Measurements from ENCODE around the gene FARS2.

Gene FARS2

DNA sequence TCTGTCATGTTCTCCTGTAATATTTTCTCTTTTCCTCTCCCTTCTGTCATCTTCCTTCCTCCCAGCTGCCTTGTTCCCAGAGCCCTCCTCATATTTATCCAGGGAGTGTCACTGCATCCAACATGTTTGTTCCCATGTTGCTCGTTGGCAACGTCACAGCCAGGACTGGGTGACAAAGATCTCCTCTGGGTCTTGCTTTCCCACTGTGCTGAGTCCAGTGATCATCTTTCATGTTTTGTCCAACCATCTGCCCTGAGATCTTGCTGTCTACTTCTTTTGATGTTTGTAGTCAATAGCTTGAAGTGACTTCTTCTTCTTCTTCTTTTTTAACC, 26.6 kb downstream of the FARS2 start:
- no peak for DNase-seq

DNA sequence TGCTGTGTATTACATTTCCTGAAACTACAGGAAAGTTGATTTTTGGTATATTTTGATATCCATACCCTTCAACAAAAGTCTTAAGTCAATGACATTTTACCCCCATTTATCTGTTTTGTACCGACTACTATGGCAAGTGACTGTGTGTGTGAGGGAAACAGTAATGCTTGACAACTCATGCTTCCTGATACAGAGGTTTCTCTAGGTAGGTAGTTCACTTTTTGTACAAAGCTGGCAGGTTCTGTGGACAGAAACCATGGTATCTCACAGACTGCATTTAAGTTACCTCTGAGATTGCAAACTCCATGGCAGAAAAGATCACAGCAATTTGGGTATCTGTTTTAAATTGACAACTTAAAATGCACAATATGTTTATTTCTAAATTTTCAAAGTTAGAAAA, 28.8 kb downstream of the FARS2 start:
- no peak for DNase-seq

DNA sequence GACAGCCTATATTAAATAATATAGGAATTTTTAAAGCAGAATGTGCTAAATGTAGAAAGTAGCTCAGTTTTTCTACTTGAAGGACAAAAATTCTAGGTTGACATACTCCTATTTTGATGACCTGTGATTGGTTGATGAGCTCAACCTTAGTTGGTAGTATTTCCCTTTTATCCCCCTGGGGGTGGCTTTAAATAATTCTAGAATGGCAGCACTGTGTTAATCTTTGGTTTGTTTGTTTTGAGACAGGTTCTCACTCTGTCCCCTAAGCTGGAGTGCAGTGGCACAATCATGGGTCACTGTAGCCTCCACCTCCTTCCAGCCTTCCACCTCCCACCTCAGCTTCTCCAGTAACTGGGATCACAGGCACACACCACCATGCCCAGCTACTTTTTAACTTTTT, 29.2 kb downstream of the FARS2 start:
- DNase-seq: no peak

DNA sequence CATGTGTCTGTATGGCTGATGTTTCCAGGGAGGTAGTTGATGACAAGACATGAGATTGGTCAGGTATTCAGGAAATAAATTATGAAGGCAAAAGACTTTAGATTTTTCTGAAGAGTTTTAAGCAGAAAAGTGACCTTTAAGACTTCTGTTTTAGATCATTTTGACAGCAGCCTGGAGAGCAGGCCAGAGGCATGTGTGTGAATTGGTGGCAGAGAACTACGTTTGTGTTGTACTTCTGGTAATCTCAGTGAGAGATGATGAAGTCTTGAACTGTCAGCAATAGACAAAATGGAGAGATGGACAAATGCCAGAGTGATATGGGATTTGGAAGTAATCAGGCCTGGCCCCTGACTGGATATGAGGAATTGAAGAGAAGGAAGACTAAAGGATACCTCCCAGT, 30.8 kb downstream of the FARS2 start:
- DNase-seq: no peak

DNA sequence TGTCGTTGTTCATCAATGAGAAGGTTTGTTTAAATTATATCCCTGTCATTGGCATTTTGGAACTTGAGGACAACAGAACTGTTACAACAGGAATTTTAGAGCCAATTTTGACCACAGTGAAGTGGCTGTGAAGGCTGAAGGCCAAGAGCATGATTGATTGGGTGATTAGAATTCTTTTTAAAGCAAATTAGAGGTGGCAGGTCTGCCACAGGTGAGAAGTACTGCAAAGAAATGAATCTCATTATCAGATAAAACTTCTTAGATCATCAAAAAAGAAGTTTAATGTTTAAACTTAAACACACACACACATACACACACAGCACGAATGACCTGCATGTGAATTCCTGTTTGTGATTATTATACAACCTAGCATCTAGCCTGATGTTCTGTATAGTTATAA, 32.4 kb downstream of the FARS2 start:
- no peak for DNase-seq

DNA sequence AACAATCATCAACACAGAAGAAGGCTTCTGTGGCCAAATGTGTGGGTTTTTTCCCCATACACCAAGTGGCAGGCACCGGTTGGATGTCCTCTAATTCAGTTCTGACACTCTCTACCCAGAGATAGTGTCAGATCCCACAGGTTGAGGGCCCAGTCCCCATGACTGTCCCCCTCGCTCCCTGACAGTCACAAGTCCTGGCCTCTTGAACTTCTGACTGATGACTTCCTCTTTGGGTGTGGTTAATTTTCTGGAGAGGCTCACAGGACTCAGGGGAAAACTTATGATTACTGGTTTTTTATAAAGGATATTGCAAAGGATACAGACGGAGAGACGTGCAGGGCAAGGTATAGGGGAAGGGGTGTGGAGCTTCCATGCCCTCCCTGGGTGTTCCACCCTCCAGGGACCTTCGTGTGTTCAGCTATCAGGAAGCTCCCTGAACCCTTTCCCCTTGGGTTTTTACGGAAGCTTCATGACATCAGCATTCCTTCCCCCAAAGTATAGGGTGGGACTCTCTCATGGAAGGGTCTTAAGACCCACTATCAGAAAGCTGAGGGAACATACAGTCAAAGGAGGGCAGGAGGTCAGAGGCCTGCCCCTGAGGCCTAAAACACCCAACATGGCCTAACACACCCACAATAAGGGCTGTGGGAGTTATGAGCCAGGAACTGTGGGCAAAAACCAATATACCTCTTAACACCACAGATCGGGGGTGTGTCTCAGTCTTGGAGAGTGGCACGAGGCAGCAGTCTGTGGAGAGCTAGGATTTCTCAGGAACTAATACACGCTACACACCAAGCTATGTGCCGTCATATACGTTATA, 33.3 kb downstream of the FARS2 start:
- no peak for DNase-seq

DNA sequence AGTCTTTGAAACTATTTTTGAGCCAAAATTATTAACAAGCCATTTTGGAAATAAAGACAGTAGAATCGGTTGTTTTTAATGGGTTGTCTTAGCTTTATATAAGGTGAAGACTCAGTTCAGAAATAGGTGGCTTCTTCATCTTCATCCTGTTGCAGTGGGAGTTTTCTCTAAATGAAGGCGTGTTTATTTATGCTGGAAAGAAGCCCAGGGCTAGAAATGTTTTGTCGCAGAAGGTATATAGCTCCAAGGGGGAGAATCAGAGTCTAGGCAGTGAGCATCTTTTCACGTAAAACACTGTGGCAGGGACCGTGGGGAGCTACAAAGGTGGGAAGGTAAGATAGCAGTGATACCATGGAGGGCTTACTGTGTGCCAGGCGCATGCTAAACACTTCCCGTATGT, 34.3 kb downstream of the FARS2 start:
- DNase-seq: no peak

DNA sequence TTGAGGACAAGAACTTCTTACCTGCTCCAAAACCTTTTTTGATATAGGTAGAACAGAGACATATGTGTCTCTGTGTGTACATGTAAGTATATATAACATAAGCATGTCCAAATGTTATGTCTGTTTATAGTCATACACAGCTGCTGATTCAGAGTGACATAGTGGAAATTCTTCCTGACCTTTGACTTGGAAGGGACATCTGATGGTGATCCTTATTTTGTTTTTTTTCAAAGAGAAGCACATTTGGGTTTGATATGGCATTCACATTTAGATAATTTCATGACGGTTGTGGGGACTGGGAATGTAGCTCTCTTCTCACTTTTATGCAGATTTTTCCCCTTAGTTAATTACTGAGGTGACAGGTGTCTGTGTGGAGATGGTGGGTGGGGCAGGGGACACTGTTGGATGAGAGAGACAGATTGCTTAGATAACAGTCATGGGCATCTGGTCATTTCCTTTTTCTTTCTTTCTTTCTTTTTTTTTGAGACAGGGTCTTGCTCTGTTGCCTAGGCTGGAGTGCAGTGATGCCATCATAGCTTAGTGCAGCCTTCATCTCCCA, 39.0 kb downstream of the FARS2 start:
- DNase-seq: no peak

DNA sequence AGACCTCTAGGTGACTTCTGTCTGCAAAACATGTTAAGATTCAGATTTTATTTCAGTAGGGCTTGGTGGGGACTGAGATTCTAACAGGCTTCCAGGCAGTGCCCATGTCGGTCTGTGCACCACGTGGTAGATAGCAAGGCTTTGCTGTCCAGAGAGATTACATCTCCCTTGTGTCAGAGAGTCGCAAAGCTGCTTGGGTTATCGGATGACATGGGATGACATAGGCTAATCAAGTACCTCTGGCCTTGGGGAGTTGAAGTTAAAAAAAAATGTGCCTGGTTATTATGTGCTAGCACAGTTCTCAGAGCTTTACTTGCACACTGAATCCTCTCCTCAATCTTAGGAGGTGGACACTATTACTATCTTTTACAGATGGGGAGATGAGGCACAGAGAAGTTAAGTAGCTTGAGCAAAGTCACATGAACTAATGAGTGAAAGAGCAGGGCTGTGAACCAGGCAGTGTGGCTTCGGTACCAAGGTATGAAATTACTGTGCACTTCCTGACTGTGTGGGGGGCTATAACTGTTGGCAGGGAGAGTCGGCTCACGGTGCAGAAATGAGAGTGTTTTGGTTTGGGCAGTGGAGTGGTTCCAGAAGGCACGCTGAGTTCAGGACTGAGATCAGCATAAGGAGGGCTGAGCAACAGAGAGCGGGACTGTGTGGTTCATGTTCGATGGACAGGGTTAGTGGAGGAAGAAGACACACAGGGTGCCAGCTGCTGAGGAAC, 41.1 kb downstream of the FARS2 start:
- no peak for DNase-seq

DNA sequence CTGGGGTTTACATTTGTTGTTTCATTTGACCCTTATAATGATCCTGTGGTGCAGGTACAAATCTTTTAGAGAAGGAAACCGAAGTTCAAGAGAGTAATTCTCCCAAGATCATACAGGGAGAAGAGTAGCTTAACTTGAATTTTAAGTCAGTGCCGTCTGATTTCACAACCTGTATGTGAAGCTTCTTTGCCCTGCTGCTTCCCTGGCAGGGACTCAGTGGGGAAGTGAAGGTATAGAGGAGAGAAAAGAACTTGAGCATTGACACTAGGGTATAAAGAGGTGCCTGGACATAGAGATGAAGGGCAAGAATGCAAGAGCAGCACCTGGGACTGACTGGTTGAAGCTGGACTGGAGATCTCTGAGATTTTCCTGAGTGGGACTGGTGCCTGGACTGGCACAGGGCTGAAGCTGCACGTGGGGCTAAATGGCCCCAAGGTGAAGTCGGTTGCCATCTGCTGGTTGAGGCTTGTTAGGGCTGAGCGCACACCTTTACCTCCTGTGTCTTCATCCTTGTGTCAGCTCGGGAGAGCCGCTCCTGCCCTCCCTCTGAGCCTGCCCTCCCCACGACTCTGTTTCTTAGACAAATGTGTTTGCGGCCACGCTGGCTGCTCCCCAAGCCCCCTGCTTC, 41.8 kb downstream of the FARS2 start:
- DNase-seq: no peak

DNA sequence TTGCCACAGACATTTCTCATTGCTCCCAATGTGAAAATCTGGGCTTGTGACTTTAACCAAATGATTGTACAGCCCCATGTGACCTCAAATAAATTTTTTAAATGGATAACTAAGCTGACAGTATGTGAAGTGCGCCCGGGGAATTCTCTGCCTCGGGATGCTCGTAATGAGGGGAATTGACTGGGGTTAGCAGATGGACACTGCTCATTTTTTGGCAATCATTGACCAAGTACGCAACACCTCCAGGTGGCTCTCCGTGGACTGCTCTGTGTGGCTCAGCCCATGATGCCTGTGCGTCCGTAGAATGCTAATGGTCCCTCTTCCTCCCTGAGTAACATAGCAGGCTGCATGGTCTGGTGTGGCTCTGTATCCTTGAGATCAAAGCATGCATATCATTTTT, 42.4 kb downstream of the FARS2 start:
- no peak for DNase-seq

DNA sequence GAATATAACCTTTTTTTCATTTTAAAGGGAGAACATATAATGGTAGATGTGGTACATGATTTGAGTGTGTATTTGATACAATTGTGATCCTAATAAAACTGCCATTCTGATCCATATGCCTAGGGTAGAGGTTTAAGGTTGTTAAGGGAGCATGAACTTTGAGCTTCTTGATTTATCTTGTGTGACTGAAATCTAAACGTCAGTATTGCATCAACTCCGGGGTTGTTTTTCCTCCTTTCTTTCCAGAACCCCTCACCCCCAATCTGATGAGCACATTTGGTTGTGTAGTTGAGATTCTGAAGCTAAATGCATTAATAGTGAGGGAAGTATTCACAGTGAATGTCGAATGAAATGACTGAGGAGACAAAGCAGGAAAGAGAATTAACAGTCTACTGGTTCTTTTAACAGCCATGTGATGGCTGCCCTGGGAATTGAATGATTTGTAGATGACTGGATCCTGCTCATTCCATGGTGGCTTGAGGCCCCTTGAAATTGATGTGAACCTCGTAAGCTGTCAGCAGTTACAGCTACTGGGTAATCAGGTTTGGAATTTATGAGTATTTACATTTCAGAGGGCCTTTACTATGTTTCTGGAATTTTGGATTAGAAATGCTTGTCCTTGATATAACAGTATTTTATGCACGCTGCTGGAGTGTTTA, 44.8 kb downstream of the FARS2 start:
- no peak for DNase-seq

DNA sequence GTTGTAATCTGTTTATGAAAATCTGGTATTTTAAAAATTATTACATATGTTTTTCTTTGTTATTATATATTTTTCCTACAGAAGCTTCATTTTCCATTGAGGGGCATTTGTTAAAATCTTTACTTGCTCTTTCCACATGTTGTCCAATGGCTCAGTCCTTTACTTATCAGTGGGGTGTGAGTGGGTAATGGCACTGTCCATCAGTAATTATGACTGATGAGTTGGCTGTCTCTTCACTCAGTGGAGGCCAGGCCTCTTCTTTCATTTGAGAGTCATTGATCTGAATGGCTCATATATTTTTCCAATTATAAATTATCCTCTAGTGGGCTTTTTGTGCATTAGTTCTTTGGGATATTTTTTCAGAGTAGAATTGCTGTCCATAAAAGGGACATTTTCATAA, 45.7 kb downstream of the FARS2 start:
- no peak for DNase-seq

DNA sequence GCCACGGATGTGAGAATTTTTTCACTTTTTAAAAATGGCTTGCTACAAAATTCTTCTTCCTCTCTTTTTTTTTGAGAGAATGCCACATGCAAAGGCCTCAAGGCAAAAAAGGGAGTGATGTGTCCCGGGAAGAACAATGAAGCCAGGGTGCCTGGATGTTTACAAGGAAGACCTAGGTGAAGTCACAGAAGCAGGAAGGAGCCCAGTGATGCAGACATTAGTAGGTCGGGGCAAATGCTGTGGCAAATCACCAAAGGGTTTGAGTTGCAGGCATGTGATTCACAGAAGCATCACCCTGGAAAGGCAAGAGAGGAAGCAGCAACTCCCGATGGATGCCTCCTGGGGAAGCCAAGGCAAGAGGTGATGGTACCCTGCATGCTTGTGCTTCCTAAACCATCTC, 46.8 kb downstream of the FARS2 start:
- DNase-seq: no peak

DNA sequence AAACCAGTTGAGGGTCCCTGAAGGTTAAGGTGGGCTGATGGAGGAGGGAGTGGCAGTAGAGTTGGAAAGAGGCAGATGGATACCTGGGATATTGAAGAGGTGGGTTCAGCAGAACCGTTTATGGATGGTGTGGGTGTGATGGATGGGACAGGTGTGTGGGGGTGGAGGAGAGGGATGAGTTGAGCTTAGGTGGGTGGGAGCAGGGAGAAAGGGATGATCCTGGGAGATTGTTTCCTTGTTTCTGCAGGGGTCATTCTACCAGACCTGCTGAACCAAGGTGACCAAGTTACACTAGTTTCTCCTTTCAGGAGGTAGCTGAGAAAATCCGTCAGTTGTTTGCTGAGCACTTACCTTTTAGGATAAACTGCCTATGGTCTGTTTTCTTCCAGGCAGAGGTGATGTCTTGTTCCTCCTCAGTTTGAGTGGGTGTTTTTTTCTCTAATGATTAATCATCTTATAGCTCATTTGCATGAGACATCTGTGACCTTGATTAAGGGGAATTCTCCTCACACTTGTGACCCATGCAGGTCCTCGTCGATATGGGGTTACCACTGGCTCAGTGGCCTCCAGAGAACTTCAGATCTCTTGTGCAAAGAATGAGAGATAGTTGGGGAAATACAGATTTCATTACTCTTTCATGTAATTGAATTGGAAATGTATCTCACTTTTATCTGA, 53.0 kb downstream of the FARS2 start:
- no peak for DNase-seq

DNA sequence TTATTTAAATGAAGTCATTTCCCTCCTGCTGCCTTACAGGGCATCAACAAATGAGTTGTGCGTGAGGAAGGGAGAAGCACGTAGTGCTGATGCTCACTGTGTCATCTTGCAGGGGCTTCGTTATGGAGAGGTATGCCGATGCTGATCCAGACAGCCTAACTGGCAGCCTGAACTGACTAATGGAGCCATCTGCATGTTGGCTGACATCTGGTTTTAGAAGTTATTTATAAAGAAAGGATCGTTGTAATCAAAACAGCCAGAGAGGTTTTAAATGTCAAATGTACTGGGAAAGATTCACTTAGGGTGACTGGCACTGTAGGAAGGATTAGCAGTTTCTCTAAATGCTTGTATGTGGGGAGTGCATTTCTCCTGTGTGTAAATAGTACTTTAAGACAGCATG, 54.6 kb downstream of the FARS2 start:
- DNase-seq: no peak

DNA sequence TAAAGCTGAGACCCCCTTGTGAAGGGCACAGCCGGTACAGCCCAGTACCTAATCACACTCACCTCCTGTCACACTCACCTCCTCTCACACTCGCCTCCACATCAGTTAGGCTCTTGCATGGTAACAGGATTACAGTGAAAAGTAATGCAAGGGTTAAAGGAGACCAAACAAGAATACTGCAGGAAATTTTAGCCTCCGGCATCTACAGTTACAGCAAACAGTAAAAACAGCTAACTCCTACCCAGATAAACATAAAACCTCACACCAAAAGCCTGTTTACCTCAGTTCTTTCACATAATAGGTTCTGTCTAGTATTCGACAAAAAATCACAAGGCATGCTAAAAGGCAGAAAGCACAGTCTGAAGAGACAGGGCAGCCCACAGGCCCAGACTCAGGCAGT, 55.6 kb downstream of the FARS2 start:
- no peak for DNase-seq

DNA sequence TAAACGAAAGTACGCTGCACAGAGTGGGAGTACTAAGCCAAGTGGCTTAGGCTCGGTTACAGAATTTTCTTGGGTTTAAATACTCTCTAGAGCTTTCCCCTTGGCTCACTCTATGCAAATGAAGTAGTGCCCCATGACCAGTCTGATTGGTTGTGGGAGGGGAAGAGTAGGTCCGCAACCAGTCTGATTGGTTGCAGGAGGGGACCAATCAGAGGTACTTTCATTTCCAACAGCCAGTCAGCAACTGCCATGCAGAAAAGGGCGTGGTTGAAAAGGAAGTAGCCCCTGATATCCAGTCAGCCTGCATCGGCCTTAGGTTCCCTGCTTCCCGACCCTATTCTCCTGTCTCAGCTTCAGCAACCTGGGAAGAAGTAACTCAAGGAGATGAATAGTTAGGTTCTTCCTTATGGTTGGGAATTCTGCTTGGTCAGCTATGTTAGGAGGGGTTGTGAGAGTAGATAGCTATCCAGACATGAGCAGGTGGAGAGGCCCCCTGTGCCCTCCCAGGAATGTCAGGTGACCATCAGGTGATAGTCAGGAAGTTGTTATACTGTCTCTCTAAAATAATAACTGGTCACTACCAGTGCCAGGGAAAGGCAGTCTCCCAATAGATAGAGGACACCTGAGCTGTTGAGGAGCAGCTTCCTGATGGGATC, 57.4 kb downstream of the FARS2 start:
- DNase-seq: no peak

DNA sequence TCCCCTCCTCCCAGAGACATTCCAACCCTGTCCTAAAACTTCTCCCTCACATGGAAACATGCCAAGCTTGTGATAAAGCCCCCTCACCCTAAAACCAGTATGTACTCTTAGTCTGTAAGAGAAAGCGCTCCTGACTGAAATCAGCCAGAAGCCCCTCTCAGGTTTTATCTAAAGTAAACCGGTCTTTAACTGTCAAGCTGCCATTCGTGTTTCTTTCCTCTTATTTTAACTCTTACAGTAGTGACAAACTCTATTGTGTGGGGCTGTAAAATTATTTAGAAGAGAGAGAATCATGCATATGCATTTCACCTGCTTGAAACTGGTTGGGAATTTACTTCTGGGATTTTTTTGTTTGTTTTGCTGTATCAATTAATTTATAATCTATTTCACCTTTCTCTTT, 62.7 kb downstream of the FARS2 start:
- no peak for DNase-seq

DNA sequence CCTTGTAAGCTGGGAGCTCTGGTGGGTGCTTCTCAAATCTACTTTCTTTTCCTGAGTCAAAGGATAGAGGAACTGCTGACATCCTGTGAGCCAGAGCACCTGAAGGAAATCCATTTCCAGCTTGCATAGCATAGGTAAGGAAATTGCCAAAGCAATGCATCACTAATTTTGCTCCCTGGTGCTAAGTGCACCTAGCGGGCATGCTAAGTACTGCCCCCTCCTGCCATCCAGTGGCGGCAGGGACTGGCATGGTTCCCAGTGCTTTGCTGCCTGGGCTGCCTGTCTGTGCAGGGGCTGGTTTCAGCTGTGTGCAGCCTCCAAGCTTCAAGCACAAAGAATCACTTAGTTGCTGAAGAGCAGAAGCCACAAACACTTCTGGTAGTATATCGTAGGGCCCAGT, 63.9 kb downstream of the FARS2 start:
- DNase-seq: no peak

DNA sequence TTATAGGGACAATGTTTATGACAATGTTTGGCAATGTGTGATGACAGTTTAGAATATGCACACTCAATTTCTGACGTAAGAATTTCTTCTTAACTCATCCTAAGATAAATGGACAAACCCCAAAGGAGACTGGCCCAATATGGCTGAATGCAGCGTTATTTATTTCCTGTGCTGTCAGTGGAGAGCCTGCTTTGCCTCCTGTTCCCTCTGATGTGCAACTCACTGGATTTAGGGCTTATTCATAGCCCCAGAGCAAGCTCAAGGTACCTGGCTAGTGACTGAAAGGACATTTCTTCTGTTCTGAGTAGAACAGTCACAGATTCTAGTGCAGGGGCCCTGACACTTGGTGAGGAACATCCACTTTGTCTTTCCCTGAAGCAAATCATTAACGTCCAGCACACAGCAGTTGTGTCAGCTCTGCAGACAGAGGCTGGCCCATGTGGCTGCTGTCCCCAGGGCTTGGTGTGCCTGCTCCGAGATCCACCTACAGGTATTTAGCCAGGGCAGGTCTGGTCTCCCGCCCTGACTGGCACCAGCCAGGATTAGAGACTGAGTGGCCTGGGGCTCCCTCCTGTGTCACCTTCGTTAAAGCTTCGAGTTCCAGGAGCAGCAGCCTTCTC, 64.8 kb downstream of the FARS2 start:
- DNase-seq: no peak

DNA sequence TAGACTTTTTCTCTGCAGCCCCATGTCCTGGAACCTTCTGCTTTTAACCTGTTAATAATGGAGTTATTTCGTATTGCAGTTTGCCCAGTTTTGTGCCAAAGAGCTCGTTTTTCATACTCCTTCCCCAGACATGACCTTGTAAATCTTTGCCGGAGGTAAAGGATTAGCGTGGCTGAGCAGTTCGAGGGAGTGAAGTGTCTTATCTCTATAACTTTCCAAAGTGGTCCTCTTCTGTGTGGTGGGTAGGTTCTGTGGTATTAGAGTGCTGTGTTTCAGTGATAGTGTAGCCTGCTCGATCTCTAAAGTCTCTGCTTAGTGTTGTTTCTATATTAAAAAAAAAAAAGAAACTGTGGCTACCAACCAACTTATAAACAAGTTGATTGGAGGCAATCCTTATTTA, 67.5 kb downstream of the FARS2 start:
- no peak for DNase-seq

Measured in left hindlimb (tissue), 1 donor.